GM23338 (cell line): Measurements from ENCODE around the gene ZNF474. TPM values are rescaled to one million over a fixed set of nuclear protein-coding genes. Genes with fewer than 3 reads are reported as not detected.

Experiments used
- ATAC-seq: fragments of 200-7000 bp; cut with Tn5 transposase; 3 replicates; pipeline ENCODE4 v1.9.1; 2020
- DNase-seq: peaks from one replicate; pipeline ENCODE4 v3.0.0-alpha.2; 2015; ENCODE audit warnings: low spot score
- H2AFZ ChIP-seq: fragments of 200-600 bp; sonication (generic); 2 replicates; pipeline ENCODE4 v1.8.0; 2016; ENCODE audit warnings: antibody characterized with exemption, mild to moderate bottlenecking, moderate library complexity
- H3F3A ChIP-seq: fragments of 200-600 bp; sonication (generic); replicated peaks from 2 replicates; pipeline ENCODE4 v1.8.0; 2017; ENCODE audit warnings: antibody characterized with exemption, mixed run types, low read depth
- H3K27ac ChIP-seq: fragments of 200-600 bp; sonication (generic); 2 replicates; pipeline ENCODE4 v1.6.1; 2016; ENCODE audit warnings: low read depth
- H3K27me3 ChIP-seq: fragments of 200-600 bp; sonication (generic); 2 replicates; pipeline ENCODE4 v1.8.0; 2016; ENCODE audit warnings: mild to moderate bottlenecking, mixed run types, moderate library complexity; ENCODE audit not compliant: insufficient read depth
- H3K36me3 ChIP-seq: fragments of 200-600 bp; sonication (generic); 2 replicates; pipeline ENCODE4 v1.8.0; 2016; ENCODE audit warnings: mild to moderate bottlenecking; ENCODE audit not compliant: insufficient read depth
- H3K4me1 ChIP-seq: fragments of 200-600 bp; sonication (generic); 2 replicates; pipeline ENCODE4 v1.8.0; 2016; ENCODE audit warnings: mild to moderate bottlenecking, moderate library complexity; ENCODE audit not compliant: insufficient read depth
- H3K4me2 ChIP-seq: fragments of 200-600 bp; sonication (generic); 2 replicates; pipeline ENCODE4 v1.7.1; 2017; ENCODE audit warnings: mixed run types
- H3K4me3 ChIP-seq: fragments of 200-600 bp; sonication (generic); 2 replicates; pipeline ENCODE4 v1.6.1; 2016; ENCODE audit warnings: mixed run types
- H3K79me2 ChIP-seq: fragments of 200-600 bp; sonication (generic); replicated peaks from 2 replicates; pipeline ENCODE4 v1.8.0; 2017; ENCODE audit warnings: mild to moderate bottlenecking; ENCODE audit not compliant: insufficient read depth
- H3K9me2 ChIP-seq: fragments of 200-600 bp; sonication (generic); 2 replicates; pipeline ENCODE4 v1.8.0; 2017; ENCODE audit not compliant: insufficient read depth
- H4K20me1 ChIP-seq: fragments of 200-600 bp; sonication (generic); replicated peaks from 2 replicates; pipeline ENCODE4 v1.8.0; 2017; ENCODE audit warnings: mild to moderate bottlenecking; ENCODE audit not compliant: insufficient read depth
- H3K27ac Mint-ChIP-seq: 2 replicates; pipeline ENCODE4 v1.8.0; 2020; ENCODE audit warnings: inconsistent platforms, mild to moderate bottlenecking, moderate library complexity, mixed read lengths
- H3K27me3 Mint-ChIP-seq: 3 replicates; pipeline ENCODE4 v1.8.0; 2022; ENCODE audit warnings: low read depth, mild to moderate bottlenecking, moderate library complexity, mixed read lengths, inconsistent platforms; ENCODE audit not compliant: insufficient read depth, poor library complexity
- H3K36me3 Mint-ChIP-seq: 3 replicates; pipeline ENCODE4 v1.8.0; 2021; ENCODE audit warnings: low read depth, mild to moderate bottlenecking, inconsistent platforms, moderate library complexity, mixed read lengths
- H3K4me1 Mint-ChIP-seq: 3 replicates; pipeline ENCODE4 v1.8.0; 2020; ENCODE audit warnings: mild to moderate bottlenecking, inconsistent platforms, mixed read lengths
- H3K4me3 Mint-ChIP-seq: 3 replicates; pipeline ENCODE4 v1.8.0; 2021; ENCODE audit warnings: moderate library complexity, mild to moderate bottlenecking, inconsistent platforms, mixed read lengths
- H3K9me3 Mint-ChIP-seq: 3 replicates; pipeline ENCODE4 v1.8.0; 2020; ENCODE audit warnings: moderate library complexity, mild to moderate bottlenecking, inconsistent platforms, mixed read lengths
- EZH2 ChIP-seq: fragments of 200-600 bp; sonication (generic); IDR thresholded peaks from one replicate; pipeline ENCODE4 v1.8.0; 2017; ENCODE audit warnings: antibody characterized with exemption, mild to moderate bottlenecking, low read depth; ENCODE audit not compliant: unreplicated experiment
- EZH2phosphoT487 ChIP-seq: fragments of 200-600 bp; sonication (generic); IDR thresholded peaks from one replicate; pipeline ENCODE4 v1.8.1; 2018; ENCODE audit warnings: antibody characterized with exemption; ENCODE audit not compliant: unreplicated experiment
- JUNB ChIP-seq: IDR thresholded peaks from one replicate; pipeline ENCODE4 v1.6.1; 2016; ENCODE audit warnings: antibody characterized with exemption; ENCODE audit not compliant: unreplicated experiment
- ZNF114 ChIP-seq: fragments of 250-450 bp; sonication (Bioruptor Pico); IDR thresholded peaks from 2 replicates; pipeline ENCODE4 v1.5.0; 2020; ENCODE audit warnings: mild to moderate bottlenecking, moderate library complexity
- polyA plus RNA-seq: library from polyadenylated mRNA; unstranded; fragments of >200 nt; fragmentation: Nextera tagmentation; extraction: Ambion mirVana; gene quantifications from 2 replicates; pipeline ENCODE4 v1.2.1, GENCODE V29; 2016
- total RNA-seq: library from RNA; depleted of rRNA; stranded (reverse); fragments of >200 nt; shearing (Covaris generic); gene quantifications from 2 replicates; pipeline ENCODE4 v1.2.3, GENCODE V29; 2014
- TF ChIP-seq, protein P1 (sequence below): IDR thresholded peaks from 2 replicates; pipeline ENCODE4 v1.6.1; 2016; ENCODE audit warnings: antibody characterized with exemption
- TF ChIP-seq, protein P2 (sequence below): IDR thresholded peaks from one replicate; pipeline ENCODE4 v1.6.1; 2018; ENCODE audit warnings: antibody characterized with exemption; ENCODE audit not compliant: unreplicated experiment
- TF ChIP-seq, protein P3 (sequence below): fragments of 250-450 bp; sonication (Bioruptor Pico); IDR thresholded peaks from 2 replicates; pipeline ENCODE4 v1.5.0; 2020; ENCODE audit warnings: mild to moderate bottlenecking, moderate library complexity
- TF ChIP-seq, protein P4 (sequence below), 2 experiments: fragments of 200-600 bp in 1 of 2; sonication (generic) in 1 of 2; conservative IDR thresholded peaks; 2 replicates each; pipeline versions ENCODE4 v1.5.1 to v1.6.1; 2016 to 2017; ENCODE audit warnings: antibody characterized with exemption in 2 of 2, low read depth in 2 of 2, mild to moderate bottlenecking in 2 of 2, moderate library complexity in 1 of 2

Gene ZNF474
- total and polyA plus RNA-seq, 2 experiments from 2014 or later, result 0.59 TPM; not detected in 1

DNA sequence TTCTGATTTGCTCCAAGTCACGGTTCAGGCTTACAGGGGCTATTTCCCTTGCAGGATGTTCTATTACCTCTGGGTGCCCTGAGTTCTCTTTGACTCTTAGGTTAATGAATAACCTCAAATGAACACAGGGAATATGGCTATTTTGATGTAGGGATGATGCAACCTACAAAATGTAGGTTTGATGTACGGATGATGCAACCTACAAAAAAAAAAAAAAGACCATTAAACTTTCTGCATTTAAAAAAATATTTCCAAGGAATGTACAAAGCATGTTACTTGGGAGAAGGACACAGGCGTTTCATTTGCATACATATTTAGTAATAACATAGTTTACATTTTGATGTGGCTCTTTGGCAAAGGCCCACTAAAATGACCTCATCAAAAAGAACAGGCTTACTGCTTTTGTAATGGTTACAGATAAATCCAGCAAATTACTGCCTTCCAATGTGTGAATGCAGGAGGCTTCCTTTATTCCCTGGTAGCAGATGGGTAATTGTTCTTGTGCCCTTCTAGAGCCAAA is 36.3 kb downstream of the ZNF474 start:
- no peaks in the 10 kb centered on the region for H4K20me1 ChIP-seq
- ATAC-seq (no peak), DNase-seq (no peak)
- Mint-ChIP-seq H3K36me3 (no peaks in the 10 kb centered on the region), H3K9me3 (no peaks in the 10 kb centered on the region), H3K27ac (no peak overlapping the region), H3K4me1 (peaks cover 21% of the 10 kb centered on the region), H3K4me3 (no peak overlapping the region), H3K27me3 (no peaks in the 10 kb centered on the region)
- peaks cover 5% of the 10 kb centered on the region for H3K9me2 ChIP-seq
- no peaks in the 10 kb centered on the region for H3K27me3 ChIP-seq
- TF ChIP-seq JUNB, result no peak
- TF ChIP-seq EZH2, result no peak
- TF ChIP-seq, protein P1, sequence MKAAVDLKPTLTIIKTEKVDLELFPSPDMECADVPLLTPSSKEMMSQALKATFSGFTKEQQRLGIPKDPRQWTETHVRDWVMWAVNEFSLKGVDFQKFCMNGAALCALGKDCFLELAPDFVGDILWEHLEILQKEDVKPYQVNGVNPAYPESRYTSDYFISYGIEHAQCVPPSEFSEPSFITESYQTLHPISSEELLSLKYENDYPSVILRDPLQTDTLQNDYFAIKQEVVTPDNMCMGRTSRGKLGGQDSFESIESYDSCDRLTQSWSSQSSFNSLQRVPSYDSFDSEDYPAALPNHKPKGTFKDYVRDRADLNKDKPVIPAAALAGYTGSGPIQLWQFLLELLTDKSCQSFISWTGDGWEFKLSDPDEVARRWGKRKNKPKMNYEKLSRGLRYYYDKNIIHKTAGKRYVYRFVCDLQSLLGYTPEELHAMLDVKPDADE, result no peak
- TF ChIP-seq, protein P2, sequence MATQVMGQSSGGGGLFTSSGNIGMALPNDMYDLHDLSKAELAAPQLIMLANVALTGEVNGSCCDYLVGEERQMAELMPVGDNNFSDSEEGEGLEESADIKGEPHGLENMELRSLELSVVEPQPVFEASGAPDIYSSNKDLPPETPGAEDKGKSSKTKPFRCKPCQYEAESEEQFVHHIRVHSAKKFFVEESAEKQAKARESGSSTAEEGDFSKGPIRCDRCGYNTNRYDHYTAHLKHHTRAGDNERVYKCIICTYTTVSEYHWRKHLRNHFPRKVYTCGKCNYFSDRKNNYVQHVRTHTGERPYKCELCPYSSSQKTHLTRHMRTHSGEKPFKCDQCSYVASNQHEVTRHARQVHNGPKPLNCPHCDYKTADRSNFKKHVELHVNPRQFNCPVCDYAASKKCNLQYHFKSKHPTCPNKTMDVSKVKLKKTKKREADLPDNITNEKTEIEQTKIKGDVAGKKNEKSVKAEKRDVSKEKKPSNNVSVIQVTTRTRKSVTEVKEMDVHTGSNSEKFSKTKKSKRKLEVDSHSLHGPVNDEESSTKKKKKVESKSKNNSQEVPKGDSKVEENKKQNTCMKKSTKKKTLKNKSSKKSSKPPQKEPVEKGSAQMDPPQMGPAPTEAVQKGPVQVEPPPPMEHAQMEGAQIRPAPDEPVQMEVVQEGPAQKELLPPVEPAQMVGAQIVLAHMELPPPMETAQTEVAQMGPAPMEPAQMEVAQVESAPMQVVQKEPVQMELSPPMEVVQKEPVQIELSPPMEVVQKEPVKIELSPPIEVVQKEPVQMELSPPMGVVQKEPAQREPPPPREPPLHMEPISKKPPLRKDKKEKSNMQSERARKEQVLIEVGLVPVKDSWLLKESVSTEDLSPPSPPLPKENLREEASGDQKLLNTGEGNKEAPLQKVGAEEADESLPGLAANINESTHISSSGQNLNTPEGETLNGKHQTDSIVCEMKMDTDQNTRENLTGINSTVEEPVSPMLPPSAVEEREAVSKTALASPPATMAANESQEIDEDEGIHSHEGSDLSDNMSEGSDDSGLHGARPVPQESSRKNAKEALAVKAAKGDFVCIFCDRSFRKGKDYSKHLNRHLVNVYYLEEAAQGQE, result no peak
- TF ChIP-seq, protein P3, sequence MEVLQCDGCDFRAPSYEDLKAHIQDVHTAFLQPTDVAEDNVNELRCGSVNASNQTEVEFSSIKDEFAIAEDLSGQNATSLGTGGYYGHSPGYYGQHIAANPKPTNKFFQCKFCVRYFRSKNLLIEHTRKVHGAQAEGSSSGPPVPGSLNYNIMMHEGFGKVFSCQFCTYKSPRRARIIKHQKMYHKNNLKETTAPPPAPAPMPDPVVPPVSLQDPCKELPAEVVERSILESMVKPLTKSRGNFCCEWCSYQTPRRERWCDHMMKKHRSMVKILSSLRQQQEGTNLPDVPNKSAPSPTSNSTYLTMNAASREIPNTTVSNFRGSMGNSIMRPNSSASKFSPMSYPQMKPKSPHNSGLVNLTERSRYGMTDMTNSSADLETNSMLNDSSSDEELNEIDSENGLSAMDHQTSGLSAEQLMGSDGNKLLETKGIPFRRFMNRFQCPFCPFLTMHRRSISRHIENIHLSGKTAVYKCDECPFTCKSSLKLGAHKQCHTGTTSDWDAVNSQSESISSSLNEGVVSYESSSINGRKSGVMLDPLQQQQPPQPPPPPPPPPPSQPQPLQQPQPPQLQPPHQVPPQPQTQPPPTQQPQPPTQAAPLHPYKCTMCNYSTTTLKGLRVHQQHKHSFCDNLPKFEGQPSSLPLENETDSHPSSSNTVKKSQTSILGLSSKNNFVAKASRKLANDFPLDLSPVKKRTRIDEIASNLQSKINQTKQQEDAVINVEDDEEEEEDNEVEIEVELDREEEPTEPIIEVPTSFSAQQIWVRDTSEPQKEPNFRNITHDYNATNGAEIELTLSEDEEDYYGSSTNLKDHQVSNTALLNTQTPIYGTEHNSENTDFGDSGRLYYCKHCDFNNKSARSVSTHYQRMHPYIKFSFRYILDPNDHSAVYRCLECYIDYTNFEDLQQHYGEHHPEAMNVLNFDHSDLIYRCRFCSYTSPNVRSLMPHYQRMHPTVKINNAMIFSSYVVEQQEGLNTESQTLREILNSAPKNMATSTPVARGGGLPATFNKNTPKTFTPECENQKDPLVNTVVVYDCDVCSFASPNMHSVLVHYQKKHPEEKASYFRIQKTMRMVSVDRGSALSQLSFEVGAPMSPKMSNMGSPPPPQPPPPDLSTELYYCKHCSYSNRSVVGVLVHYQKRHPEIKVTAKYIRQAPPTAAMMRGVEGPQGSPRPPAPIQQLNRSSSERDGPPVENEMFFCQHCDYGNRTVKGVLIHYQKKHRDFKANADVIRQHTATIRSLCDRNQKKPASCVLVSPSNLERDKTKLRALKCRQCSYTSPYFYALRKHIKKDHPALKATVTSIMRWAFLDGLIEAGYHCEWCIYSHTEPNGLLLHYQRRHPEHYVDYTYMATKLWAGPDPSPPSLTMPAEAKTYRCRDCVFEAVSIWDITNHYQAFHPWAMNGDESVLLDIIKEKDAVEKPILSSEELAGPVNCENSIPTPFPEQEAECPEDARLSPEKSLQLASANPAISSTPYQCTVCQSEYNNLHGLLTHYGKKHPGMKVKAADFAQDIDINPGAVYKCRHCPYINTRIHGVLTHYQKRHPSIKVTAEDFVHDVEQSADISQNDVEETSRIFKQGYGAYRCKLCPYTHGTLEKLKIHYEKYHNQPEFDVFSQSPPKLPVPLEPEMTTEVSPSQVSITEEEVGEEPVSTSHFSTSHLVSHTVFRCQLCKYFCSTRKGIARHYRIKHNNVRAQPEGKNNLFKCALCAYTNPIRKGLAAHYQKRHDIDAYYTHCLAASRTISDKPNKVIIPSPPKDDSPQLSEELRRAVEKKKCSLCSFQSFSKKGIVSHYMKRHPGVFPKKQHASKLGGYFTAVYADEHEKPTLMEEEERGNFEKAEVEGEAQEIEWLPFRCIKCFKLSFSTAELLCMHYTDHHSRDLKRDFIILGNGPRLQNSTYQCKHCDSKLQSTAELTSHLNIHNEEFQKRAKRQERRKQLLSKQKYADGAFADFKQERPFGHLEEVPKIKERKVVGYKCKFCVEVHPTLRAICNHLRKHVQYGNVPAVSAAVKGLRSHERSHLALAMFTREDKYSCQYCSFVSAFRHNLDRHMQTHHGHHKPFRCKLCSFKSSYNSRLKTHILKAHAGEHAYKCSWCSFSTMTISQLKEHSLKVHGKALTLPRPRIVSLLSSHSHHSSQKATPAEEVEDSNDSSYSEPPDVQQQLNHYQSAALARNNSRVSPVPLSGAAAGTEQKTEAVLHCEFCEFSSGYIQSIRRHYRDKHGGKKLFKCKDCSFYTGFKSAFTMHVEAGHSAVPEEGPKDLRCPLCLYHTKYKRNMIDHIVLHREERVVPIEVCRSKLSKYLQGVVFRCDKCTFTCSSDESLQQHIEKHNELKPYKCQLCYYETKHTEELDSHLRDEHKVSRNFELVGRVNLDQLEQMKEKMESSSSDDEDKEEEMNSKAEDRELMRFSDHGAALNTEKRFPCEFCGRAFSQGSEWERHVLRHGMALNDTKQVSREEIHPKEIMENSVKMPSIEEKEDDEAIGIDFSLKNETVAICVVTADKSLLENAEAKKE (CRISPR knock-in tag), result no peak
- TF ChIP-seq EZH2phosphoT487, result no peak
- TF ChIP-seq, protein P4, sequence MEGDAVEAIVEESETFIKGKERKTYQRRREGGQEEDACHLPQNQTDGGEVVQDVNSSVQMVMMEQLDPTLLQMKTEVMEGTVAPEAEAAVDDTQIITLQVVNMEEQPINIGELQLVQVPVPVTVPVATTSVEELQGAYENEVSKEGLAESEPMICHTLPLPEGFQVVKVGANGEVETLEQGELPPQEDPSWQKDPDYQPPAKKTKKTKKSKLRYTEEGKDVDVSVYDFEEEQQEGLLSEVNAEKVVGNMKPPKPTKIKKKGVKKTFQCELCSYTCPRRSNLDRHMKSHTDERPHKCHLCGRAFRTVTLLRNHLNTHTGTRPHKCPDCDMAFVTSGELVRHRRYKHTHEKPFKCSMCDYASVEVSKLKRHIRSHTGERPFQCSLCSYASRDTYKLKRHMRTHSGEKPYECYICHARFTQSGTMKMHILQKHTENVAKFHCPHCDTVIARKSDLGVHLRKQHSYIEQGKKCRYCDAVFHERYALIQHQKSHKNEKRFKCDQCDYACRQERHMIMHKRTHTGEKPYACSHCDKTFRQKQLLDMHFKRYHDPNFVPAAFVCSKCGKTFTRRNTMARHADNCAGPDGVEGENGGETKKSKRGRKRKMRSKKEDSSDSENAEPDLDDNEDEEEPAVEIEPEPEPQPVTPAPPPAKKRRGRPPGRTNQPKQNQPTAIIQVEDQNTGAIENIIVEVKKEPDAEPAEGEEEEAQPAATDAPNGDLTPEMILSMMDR (conservative IDR thresholded peaks at IDR 0.05; ENCODE audit: low read depth in 2 of 2), result no peak
- no peak for TF ChIP-seq ZNF114 (CRISPR knock-in tag)
- H3K79me2 ChIP-seq, result no peaks in the 10 kb centered on the region
- no peaks in the 10 kb centered on the region for H3F3A ChIP-seq
- no peak overlapping the region for H3K27ac ChIP-seq
- no peak overlapping the region for H2AFZ ChIP-seq
- H3K4me3 ChIP-seq, result no peak overlapping the region
- no peaks in the 10 kb centered on the region for H3K36me3 ChIP-seq
- peaks cover 6% of the 10 kb centered on the region; the same call in 1 of the 2 replicates for H3K4me1 ChIP-seq
- no peak overlapping the region for H3K4me2 ChIP-seq
